Caki2 (cell line): Measurements from ENCODE around the gene UCN. TPM values are rescaled to one million over a fixed set of nuclear protein-coding genes. Genes with fewer than 3 reads are reported as not detected.
"Not testable (repeated sequence)": the region's sequence is repeated elsewhere in the genome, so short reads cannot be mapped to it uniquely, and the experiment has no call there.

ENCODE experiments used
- DNase-seq: peaks from one replicate; pipeline ENCODE4 v3.0.0-alpha.2; 2015; ENCODE audit warnings: low read depth
- in situ Hi-C: cut with HindIII; loops from 2 replicates; pipeline ENCODE4 v1.10.0; 2016; ENCODE audit warnings: low sequenced_read_pairs, low pct_unique_long_range_greater_than_20kb, mixed read lengths
- total RNA-seq: library from RNA; depleted of rRNA; stranded (reverse); fragments of >200 nt; shearing (Covaris generic); gene quantifications from 2 replicates; pipeline ENCODE4 v1.2.3, GENCODE V29; 2014; ENCODE audit warnings: low replicate concordance; rRNA removed

Gene UCN, protein sequence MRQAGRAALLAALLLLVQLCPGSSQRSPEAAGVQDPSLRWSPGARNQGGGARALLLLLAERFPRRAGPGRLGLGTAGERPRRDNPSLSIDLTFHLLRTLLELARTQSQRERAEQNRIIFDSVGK
- total RNA-seq = 2.2 and 5.3 TPM in 2 replicates

DNA sequence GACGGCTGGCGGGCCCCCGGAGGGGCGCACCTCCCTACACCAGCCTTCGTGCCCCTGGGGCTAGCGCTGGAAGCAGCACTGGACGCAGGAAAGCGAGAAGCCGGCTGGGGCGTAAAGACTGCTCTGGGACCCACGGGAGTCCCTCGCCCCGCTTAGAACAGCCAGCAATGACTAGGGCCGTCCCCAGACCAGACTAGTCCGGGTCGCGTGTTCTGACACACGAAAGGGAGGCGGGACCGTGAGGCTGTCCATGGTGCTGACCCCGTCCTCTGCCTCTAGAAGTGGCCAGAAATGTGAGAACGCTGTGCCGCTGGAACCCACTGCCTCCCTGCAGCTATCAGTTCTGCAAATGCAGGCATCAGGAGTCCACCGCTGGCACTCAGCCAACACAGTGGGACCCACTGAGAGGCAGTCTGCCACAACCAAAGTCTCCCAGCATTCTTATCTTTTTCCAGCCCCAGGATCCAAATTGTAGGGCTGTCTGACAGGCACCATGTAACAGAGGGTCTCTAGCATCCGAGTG, at the start of gene UCN:
Gene UCN (minus strand): TSS at position 87 of the 523 bp plus-strand sequence. CDS start 550 bp downstream, outside the sequence.
- in situ Hi-C loops = no loop called here
- no peak for DNase-seq

DNA sequence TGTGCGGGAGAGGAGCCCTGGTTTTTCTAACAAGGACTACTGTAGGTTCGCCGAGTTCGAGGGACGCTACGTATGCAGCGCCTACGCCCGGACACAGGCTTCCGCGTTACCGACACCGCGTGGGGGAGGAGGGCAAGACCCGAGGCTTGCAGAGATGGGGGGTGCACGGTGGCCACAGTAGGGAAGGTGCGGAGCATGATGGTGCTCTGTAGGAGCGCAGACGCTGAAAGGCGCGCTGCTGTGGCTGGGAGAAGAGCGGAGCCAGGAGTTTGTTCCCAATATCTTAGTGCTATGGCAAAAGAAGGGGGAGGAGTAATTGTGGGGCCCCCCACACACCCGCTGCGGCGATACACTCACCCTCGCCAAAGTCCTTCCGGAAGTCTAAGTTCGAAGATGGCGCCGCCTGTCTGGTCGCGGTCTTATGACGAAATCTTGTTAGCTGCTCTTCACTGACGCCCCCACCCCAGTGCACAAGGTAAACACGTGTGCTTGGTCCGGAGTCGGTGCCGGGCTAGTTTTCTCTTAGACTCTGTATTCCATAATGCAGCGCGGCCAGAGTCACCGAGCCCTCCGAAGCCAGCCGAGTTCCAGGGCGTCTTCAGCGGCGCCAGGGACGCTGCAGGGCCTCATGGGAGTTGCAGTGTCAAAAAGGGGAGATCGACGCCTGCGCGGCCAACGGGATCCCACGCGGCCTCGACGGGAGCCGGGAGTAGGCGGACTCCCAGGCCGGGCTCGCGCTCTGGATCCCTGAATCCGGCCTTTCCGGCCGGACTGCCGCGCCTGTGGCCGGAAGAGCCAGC, 48.3 kb upstream of the UCN start, which contains the start of gene GTF3C2:
Gene GTF3C2 (minus strand): TSS at position 383 of the 800 bp plus-strand sequence. CDS start 13,210 bp downstream, outside the sequence.
- in situ Hi-C loops = no loop called here

DNA sequence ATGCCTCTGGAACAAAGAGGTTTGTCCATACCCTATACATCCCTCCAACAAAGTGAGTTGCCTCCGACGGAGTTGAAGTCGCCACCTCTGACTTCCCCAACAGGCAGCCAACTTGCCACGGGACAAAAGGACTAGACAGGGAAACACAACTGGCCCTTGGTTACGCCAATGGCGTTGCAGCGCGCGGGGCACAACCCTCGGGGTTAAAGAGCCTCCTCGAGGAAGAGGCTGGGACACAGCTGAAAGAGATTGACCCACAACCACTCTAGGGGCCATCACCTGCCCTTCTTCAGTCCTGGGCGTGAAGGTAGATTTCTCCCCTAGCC, 47.8 kb upstream of the UCN start:
- no peak for DNase-seq
- in situ Hi-C loops = no loop called here

More for the DNA sequence above, 48.3 kb upstream of the UCN start, which contains the start of gene GTF3C2:
- DNase-seq = peak; percentile 99

DNA sequence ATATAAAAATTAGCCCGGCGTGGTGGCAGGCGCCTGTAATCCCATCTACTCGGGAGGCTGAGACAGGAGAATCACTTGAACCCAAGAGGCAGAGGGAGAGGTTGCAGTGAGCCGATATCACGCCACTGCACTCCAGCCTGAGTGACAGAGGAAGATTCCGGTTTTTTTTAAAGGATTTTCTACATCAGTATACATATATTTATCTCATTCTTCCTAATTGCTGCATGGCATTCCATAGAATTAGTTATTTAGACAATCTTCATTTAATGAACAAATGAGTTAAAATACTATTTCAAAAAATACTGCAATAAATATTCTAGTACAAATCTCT, 46.3 kb upstream of the UCN start:
- in situ Hi-C loops = no loop called here
- DNase-seq = no peak

DNA sequence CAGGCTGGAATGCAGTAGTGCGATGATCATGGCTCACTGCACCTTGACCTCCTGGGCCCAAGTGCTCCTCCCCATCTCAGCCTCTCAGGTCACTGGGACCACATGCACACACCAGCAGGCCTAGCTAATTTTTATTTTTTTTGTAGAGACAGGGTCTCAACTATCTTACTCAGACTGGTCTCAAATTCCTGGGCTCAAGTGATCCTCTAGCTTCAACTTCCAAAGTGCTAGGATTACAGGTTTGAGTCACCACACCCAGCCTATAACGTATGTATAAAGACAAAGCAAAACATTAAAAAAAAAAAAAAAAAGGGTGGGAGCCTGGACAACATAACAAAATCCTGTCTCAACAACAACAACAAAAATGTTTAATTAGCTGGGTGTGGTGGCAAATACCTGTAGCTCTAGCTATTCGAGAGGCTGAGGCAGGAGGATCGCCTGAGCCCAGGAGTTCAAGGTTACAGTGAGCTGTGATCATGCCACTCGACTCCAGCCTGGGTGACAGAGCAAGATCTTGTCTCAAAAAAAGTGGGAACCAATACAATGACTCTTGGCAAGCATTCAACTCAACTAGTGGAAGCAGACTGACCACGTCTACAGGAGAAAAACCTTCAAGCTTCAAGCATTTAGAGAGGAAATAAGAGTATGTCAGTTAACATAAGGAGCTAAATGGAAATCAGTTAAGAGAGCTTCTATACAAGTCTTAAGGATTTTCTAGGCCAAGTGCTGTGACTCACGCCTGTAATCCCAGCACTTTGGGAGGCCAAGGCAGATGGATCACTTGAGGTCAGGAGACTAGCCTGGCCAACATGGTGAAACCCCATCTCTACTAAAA, 45.7 kb upstream of the UCN start:
- in situ Hi-C loops = no loop called here
- peak; percentile 91 for DNase-seq

DNA sequence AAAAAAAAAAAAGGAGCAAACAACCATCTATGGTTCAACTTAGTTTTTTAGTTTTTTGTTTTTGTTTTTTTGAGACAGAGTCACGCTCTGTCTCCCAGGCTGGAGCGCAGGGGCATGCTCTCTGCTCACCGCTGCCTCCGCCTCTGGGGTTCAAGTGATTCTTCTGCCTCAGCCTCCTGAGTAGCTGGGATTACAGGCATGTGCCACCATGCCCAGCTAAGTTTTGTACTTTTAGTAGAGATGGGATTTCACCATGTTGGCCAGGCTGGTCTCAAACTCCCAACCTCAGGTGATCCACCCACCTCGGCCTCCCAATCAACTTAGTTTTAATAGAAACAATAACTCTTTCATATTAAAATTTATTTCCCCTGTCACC, 45.1 kb upstream of the UCN start:
- DNase-seq, in situ Hi-C loops: not testable (repeated sequence)

DNA sequence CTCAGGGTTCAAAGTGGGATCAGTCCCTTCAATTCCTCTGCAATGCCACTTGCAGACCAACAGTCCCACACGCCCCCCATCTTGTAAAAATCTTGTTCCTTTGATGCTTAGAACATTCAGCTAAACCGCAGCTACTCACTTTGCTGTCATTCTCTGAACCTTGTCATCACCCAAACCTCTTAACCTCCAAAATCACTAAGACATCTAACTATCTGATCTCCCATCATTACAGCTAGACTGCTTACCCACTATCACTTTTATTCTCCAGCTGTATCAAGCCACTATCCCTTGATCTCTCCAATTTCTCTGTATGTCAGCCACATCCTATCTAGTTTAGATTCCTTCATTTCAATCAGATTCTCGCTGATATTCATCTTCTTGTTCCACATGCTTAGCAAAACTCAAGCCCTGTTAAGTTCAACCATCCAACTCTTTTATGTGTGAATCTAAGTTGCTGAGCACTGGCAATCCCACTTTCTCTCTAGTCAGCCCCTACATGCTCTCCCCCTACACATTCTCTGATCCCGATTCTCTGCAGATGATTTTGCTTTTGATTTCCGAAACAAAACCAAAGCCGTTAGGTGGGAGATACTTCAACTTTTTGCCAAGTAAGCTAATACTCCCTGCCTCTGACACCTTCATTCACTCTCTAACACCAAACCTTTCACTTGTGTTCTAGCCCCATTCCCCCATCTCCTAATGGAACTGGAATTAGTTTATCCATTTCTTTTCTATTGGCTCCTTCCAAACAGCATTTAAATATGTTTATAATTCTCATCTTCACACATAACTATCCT, 43.8 kb upstream of the UCN start:
- no peak for DNase-seq
- in situ Hi-C loops = no loop called here

DNA sequence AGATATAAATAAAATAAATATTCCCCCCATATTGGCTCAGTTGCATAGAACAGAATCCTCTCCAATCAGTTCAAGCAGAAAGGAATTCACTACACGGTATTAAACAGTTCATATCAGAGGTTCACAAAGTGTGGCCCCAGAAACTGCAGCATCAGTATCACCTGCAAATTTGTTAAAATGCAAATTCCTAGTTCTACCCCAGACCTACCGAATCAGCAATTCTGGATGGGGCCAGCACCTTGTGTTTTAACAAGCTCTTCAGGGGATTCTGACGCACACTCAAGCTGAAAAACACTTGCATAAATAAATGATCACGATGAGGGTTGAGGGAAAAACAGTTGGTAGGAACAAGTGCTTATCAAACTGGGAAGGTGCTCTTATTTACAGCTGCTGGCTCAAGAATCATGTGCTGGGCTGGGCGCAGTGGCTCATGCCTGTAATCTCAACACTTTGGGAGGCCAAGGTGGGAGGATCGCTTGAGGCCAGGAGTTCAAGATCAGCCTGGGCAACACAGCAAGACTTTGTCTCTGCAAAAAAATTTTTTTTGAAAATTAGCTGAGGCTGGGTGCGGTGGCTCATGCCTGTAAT, 42.0 kb upstream of the UCN start:
- DNase-seq = no peak

DNA sequence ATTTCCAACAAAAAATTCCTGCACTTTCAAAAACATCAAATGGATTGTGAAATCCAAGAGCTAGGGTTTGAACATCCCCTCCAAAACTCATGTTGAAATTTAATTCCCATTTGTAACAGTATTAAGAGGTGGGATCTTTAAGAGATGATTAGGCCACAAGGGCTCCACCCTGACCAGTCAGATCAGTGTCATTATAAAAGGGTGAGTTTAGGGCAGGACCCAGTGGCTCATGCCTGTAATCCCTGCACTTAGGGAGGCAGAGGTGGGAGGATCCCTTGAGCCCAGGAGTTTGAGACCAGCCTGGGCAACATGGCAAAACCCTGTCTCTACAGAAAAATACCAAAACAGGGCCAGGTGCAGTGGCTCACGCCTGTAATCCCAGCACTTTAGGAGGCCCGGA, 39.4 kb upstream of the UCN start:
- DNase-seq = no peak
- in situ Hi-C loops = no loop called here

More for the DNA sequence above, 42.0 kb upstream of the UCN start:
- in situ Hi-C loops = no loop called here

DNA sequence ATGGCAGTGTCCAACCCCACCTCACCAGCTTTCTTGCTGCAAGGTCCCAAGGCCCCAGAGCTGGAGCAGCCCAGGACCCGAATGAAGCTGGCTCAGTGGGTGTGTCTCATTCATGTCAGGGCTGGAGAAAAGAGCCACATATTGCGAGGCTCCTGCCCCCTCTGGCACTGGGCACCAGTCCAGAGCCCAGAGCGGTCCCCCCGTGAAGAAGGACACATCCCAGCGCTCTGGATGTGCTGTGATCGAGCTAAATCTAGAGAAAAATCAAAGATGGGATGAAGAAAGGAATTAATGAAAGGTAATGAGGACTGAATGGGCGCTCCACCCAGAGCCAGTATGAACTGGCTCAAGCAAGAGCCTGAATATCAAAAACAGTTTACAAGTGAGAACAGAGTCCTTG, 27.9 kb upstream of the UCN start:
- no peak for DNase-seq
- in situ Hi-C loops = no loop called here

DNA sequence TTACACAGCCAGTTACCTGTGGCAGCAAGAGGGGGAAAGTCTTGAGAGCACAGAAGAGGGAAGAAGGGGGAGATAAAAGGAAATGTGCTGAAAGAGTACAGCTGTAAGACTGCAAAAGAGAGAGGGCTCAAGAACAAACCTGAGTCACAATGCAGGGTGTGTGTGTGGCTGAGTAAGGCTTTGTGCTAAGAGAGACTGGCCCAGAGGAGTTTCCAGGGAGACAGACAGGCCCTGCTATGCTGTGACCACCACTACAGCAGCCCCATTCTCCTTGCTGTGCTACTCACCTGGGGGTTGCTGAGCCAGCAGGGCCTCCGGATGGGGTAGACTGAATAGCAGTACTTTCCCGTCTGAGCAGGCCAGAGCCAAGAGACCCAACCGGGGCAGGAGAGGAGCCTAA, 27.1 kb upstream of the UCN start:
- in situ Hi-C loops = no loop called here
- no peak for DNase-seq

DNA sequence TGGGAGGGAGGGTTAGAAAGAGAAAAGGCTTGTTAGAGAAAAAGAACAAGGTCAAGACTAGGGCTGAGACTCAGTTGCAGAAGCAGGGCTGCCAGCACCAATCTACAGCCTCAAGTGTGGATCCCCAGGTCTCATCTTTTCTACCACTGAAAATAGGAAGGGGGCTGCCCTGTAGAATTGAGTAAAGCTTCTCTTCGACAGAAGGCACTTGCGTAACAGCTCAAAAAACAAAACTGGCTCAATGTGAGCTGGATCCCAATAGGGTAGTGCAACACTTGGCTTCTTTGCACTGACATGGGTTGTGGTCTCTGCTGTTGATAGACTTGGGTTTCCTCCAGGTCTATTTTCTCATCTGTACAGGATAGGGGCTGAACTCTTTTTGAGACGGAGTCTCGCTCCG, 16.5 kb upstream of the UCN start:
- no peak for DNase-seq
- in situ Hi-C loops = no loop called here

DNA sequence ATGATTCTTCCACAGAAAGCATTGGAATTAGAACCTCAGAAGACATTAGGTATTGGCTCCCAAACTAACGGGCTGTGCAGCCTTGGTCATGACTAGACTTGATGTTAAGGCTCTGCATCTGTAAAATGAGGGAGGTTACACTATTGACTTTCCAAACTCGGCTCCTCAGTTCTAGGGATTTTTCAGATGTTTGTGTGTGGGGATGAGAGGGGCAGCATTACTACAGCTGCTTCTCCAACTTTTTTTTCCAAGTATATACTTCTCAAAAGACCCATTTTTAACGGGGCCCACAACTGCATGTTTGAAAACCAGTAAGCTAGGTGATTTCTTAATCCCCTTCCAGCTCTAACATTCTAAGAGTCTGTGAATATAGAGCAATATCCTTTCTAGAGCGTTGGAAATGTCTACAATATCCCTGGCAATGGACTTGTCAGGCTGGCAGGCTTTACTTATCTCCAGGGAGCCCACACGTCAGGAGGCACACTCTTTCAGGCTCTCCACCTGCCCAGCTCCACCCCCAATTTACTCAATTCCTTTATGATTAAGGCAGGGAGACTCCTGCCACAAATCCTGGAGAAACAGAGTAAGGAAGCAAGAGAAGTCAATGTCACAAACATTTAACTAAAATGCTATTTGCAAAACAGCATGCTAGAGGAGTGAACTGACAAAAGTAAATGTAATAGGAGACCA, 15.5 kb upstream of the UCN start:
- no peak for DNase-seq
- in situ Hi-C loops = no loop called here

DNA sequence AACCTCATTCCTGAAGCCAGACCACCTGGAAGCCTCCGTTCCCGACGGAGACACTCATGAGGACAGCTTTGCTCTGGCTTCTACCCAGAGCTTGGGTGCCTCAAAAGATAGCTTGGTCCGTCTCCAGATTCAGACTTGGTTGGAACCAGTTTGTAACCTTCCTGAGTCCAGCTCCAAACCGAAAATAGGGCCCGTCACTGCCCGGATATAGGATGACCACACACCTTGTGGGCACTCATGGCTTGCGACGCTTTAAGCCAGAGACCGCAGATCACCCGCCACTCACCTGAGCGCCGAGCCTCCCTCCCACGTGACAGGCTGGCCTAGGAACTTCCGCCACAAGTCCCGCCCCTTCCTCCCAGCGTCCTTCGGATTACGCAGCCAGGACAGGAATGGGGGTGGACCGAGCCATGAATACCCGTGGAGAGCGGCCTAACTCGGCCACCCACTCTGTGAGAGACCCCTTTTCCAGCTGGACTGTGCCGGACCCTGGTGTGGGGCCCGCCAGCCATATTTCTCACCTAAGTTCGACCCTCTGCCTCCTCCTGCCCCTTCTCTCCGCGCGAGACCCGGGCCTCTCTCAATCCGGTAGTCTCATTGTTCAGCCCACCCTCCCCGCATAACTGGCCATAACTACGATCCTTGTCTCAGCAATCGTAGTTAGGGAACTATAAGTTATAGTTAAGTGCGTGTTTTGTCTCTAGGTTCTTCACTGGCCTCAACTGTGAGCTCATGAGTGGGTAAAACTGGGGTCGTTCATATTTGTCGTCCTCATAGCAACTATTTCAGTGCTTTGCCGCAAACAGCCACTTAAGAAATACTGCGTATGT, 14.7 kb upstream of the UCN start, which contains the start of gene MPV17:
Gene MPV17 (minus strand): TSS at position 332 of the 830 bp plus-strand sequence. CDS start 580 bp downstream, outside the sequence.
- DNase-seq = peak; percentile 90
- in situ Hi-C loops = no loop called here

DNA sequence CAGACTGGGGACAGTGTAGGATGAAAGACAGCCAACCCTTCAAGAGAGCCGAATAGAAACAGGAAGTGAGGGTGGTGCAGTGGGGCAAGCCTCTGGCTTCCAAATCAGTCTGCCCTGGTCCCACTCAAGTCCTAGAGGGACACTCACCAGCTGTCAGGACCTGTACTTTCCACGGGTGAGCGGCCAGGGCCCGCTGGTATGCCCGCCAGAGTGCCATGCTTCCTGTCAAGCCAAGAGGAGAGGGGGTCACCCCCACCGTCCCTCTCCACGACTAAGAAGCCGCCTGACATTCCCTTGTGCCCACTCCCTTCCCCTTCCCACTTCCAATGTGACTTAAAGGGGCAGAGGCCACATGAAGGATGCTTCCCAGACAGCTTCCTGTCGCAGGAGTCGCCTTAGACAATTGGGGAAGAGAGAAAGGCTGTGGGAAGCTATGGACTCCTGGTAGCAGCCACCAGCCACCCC, 14.1 kb upstream of the UCN start:
- in situ Hi-C loops = no loop called here
- DNase-seq = no peak

DNA sequence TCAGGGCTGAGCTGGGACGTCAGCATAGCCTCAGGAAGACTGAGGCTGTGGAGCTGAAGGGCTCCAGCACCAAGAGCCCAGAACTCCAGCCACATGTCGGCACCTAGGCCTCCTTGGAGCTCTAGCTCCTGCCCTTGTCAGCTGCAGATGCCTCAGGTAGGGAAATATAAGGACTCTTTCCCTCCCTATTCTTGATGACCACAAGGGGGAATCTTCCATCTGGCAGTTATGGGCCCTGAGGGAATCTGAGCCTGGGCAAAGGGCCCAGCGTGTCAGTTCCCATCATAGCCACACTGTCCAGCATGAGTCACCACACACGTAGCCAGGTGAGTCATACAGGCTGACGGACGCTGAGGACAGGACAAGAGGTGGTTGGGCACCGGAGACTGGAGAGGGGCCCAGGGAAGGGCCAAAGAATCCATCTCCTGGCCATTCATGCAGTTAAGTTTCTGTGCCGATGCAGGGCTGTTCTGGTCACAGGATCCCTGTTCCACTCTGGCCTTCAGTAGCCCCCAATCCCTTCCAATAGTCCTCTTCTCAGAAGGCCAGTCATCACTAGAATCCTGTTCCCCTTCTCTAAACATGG, 12.8 kb upstream of the UCN start:
- DNase-seq = peak; percentile 98
- in situ Hi-C loops = no loop called here
